Measurements from ENCODE around the gene NRXN3. TPM values are rescaled to one million over a fixed set of nuclear protein-coding genes. Genes with fewer than 3 reads are reported as not detected.

NRXN3 gene
- total and polyA plus RNA-seq, 7 donors, result 0.06 to 0.74 (median 0.15) TPM

GRCh38 chr14:79658769-79659168 lies 1488.6 kb downstream of the NRXN3 start:
- ATAC-seq, result no peak
- no peaks in the 10 kb centered on the region for H3K36me3 ChIP-seq (ENCODE audit: insufficient read depth in 1 of 2, low read depth in 1 of 2)

GRCh38 chr14:79660053-79660939 lies 1490.1 kb downstream of the NRXN3 start:
- DNase-seq (no peak), ATAC-seq (no peak)
- no peak for TF ChIP-seq CTCF (IDR thresholded peaks at IDR 0.05)
- Histone ChIP-seq H3K27me3 (ENCODE audit: insufficient read depth in 3 of 3, low read length in 2 of 3) (no peaks in the 10 kb centered on the region), H3K9me3 (no peaks in the 10 kb centered on the region), H3K4me1 (no peaks in the 10 kb centered on the region), H3K36me3 (ENCODE audit: insufficient read depth in 1 of 2, low read depth in 1 of 2) (no peaks in the 10 kb centered on the region), H3K4me3 (no peak overlapping the region), H3K27ac (no peak overlapping the region)
- intact Hi-C loops (cut with DNase I), result no loop called here
- 32 to 60% (median 45%) methylated on average over 7 of the region's 7 CpGs for WGBS, 3 donors

More at GRCh38 chr14:79658769-79659168, 1488.6 kb downstream of the NRXN3 start:
- DNase-seq, result no peak
- no peak overlapping the region for H3K27ac ChIP-seq
- intact Hi-C loops (cut with DNase I), result loop anchor here in 1 of 2 donors (10.0 kb wide), 1 partner anchor 394 kb away; no protein-coding TSS in a partner anchor
- WGBS, 3 donors, result 72 to 78% (median 75%) methylated on average over 4 of the region's 4 CpGs
- TF ChIP-seq CTCF (IDR thresholded peaks at IDR 0.05), result no peak
- no peaks in the 10 kb centered on the region for H3K4me1 ChIP-seq
- H3K4me3 ChIP-seq, result no peak overlapping the region
- H3K9me3 ChIP-seq, result no peaks in the 10 kb centered on the region
- H3K27me3 ChIP-seq (ENCODE audit: insufficient read depth in 3 of 3, low read length in 2 of 3), result no peaks in the 10 kb centered on the region

- no peak for TF ChIP-seq CTCF (IDR thresholded peaks at IDR 0.05)
- intact Hi-C loops (cut with DNase I), result no loop called here
Observed at GRCh38 chr14:79661752-79662151, 1491.6 kb downstream of the NRXN3 start.

GRCh38 chr14:79663453-79663852 lies 1493.3 kb downstream of the NRXN3 start:
- ATAC-seq (no peak), DNase-seq (no peak)
- Histone ChIP-seq H3K27ac (no peak overlapping the region), H3K4me1 (no peaks in the 10 kb centered on the region), H3K9me3 (no peaks in the 10 kb centered on the region), H3K36me3 (ENCODE audit: insufficient read depth in 1 of 2, low read depth in 1 of 2) (no peaks in the 10 kb centered on the region), H3K27me3 (ENCODE audit: insufficient read depth in 3 of 3, low read length in 2 of 3) (no peaks in the 10 kb centered on the region), H3K4me3 (no peak overlapping the region)
- WGBS, 3 donors, result 87 to 91% (median 87%) methylated on average over 2 of the region's 2 CpGs
- intact Hi-C loops (cut with DNase I), result no loop called here
- TF ChIP-seq CTCF (IDR thresholded peaks at IDR 0.05), result no peak

More at GRCh38 chr14:79661752-79662151, 1491.6 kb downstream of the NRXN3 start:
- Histone ChIP-seq H3K27ac (no peak overlapping the region), H3K27me3 (ENCODE audit: insufficient read depth in 3 of 3, low read length in 2 of 3) (no peaks in the 10 kb centered on the region), H3K9me3 (no peaks in the 10 kb centered on the region), H3K4me1 (no peaks in the 10 kb centered on the region), H3K36me3 (ENCODE audit: insufficient read depth in 1 of 2, low read depth in 1 of 2) (no peaks in the 10 kb centered on the region), H3K4me3 (no peak overlapping the region)
- ATAC-seq (no peak), DNase-seq (no peak)
- WGBS, 3 donors, result 66 to 75% (median 74%) methylated on average over 4 of the region's 4 CpGs

Measured in psoas muscle (tissue), 8 donors.